T-helper 1 cell treated with Interleukin-12 subunit alpha and Interleukin-12 subunit beta and Interleukin-4 antibody, amounts not matched to agents 30 ng/mL and 1 ng/mL, for 36 hours (primary cell): ENCODE results near the gene CFHR2. TPM values are rescaled to one million over a fixed set of nuclear protein-coding genes. Genes with fewer than 3 reads are reported as not detected.

Experiments used
- intact Hi-C: fragments of 100-400 bp; cut with micrococcal nuclease; formaldehyde crosslinking; loops from one replicate; pipeline ENCODE4 v1.15.1; 2024
- total RNA-seq: library from RNA; stranded (reverse); gene quantifications from 2 replicates; pipeline ENCODE4 v1.2.3, GENCODE V29; 2022

The CFHR2 gene
- total RNA-seq, 1 donor from 2014 or later, result not detected

- intact Hi-C loops, result loop anchor here (5.0 kb wide), 1 partner anchor 535 kb away; no protein-coding TSS in a partner anchor
Measured at GRCh38 chr1:196997423-196997822, 53.9 kb downstream of the CFHR2 start.

GRCh38 chr1:197001828-197002227 is 58.3 kb downstream of the CFHR2 start:
- intact Hi-C loops, result no loop called here

- intact Hi-C loops, result no loop called here
Measured at GRCh38 chr1:197003132-197003531, 59.6 kb downstream of the CFHR2 start.

- intact Hi-C loops, result no loop called here
Measured at GRCh38 chr1:197008861-197009260, 65.3 kb downstream of the CFHR2 start.

Other genes starting within 250 kb of the CFHR2 start
- not detected in 2 replicates for gene CFHR3, start 168.9 kb upstream of the CFHR2 start, total RNA-seq
- gene CFHR1, start 124.0 kb upstream of the CFHR2 start, total RNA-seq, result not detected in 2 replicates
- gene CFHR4, start 55.7 kb upstream of the CFHR2 start, total RNA-seq, result not detected in 2 replicates
- gene CFHR5, start 33.8 kb downstream of the CFHR2 start, total RNA-seq, result not detected in 2 replicates
- not detected in 2 replicates for gene F13B, start 123.5 kb downstream of the CFHR2 start, total RNA-seq
- 49.0 and 49.2 TPM in 2 replicates for gene ASPM, start 202.9 kb downstream of the CFHR2 start, total RNA-seq